CD4-positive, alpha-beta T cell treated with Interleukin-17A for 4 hours (primary cell): ENCODE results near the gene PXDN.

Experiments
- DNase-seq: peaks from one replicate; pipeline ENCODE4 v3.0.0-alpha.2; 2020; ENCODE audit warnings: mixed read lengths

The PXDN gene

GRCh38 chr2:1642066-1642861 lies 102.1 kb downstream of the PXDN start:
- DNase-seq, result no peak

- no peak for DNase-seq
Observed at GRCh38 chr2:1641523-1641922, 102.8 kb downstream of the PXDN start.

GRCh38 chr2:1640301-1641135 lies 103.8 kb downstream of the PXDN start:
- DNase-seq, result no peak

- no peak for DNase-seq
Observed at GRCh38 chr2:1639086-1639858, 105.0 kb downstream of the PXDN start.

GRCh38 chr2:1638281-1638860 lies 105.9 kb downstream of the PXDN start:
- DNase-seq, result no peak

GRCh38 chr2:1636791-1637415 lies 107.4 kb downstream of the PXDN start:
- no peak for DNase-seq

GRCh38 chr2:1635823-1636222 lies 108.5 kb downstream of the PXDN start:
- no peak for DNase-seq

- DNase-seq, result no peak
Observed at GRCh38 chr2:1634681-1635341, 109.5 kb downstream of the PXDN start.

- no peak for DNase-seq
Observed at GRCh38 chr2:1633936-1634587, 110.3 kb downstream of the PXDN start.

- no peak for DNase-seq
Observed at GRCh38 chr2:1633092-1633671, 111.1 kb downstream of the PXDN start.

GRCh38 chr2:1632510-1632909 lies 111.8 kb downstream of the PXDN start:
- DNase-seq, result no peak

GRCh38 chr2:1632002-1632348 lies 112.3 kb downstream of the PXDN start:
- no peak for DNase-seq

GRCh38 chr2:1631292-1632001 lies 112.9 kb downstream of the PXDN start:
- no peak for DNase-seq

- no peak for DNase-seq
Observed at GRCh38 chr2:1628893-1629292, 115.4 kb downstream of the PXDN start.

- DNase-seq, result no peak
Observed at GRCh38 chr2:1627628-1628381, 116.5 kb downstream of the PXDN start.

- DNase-seq, result no peak
Observed at GRCh38 chr2:1626271-1626681, 118.0 kb downstream of the PXDN start.

GRCh38 chr2:1625281-1626001 lies 118.9 kb downstream of the PXDN start:
- DNase-seq, result no peak

- no peak for DNase-seq
Observed at GRCh38 chr2:1623906-1624445, 120.3 kb downstream of the PXDN start.
